Stimulated activated CD8-positive, alpha-beta memory T cell treated with anti-CD3 and anti-CD28 coated beads, Interleukin-12 subunit alpha, Interleukin-12 subunit beta, amount 100 ng/mL, for 24 hours (primary cell): ENCODE measurements around the gene UTY.
"Not testable (repeated sequence)": the region's sequence is repeated elsewhere in the genome, so short reads cannot be mapped to it uniquely, and the experiment has no call there.

ENCODE experiments used
- DNase-seq: peaks from one replicate; pipeline ENCODE4 v3.0.0-alpha.2; 2020; ENCODE audit errors: extremely low read depth

The UTY gene

DNA sequence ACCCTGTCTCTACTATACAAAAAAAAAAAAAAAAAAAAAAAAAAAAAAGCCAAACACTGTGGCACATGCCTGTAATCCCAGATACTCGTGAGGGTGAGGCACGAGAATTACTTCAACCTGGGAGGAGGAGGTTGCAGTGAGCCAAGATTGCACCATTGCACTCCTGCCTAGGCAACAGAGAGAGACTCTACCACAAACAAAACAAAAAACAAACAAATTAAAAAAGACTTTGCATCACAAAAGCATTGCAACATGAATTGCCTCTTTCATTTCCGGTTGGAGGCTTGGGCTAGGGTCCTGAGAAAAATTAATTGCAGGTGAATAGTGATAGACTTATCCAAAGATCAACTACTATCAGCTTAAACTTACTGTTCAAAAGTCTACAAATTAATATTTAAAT lies 180.4 kb downstream of the UTY start:
- DNase-seq, result no peak

DNA sequence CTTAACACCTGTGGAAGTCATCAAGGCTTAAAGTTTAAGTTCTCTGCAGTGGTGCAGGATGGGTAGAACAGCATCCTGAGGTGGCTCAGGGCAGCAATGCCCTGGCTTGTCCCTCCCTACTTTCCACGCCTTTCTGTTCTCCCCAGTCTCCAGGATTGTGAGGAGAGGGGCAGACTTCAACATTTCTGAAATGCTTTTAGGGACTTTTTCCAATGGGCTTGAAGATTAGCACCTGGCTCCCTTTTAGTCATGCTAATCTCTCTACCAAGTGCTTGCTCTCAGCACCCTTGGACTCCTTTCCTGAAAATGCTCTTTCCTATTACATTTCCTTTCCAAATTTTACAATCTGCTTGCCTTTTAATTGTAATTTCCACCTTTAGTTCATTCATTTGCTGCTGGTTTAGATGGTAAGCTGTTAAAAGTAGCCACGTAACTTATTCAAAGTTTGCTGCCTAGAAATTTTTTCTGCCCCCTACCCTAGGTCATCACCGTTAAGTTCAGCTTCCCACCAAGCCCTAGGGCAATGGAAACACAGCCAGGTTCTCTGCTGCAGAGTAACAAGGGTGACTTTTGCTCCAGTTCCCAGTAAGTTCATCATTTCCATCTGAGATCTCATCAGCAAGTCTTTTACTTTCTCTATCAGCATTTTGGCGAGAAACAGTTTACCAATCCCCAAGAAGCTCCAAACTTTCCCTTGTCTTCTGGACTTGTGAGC lies 183.5 kb downstream of the UTY start:
- no peak for DNase-seq

- DNase-seq, result no peak
These were observed 184.8 kb downstream of the UTY start for GRCh38 chrY:13295026-13295425.

DNA sequence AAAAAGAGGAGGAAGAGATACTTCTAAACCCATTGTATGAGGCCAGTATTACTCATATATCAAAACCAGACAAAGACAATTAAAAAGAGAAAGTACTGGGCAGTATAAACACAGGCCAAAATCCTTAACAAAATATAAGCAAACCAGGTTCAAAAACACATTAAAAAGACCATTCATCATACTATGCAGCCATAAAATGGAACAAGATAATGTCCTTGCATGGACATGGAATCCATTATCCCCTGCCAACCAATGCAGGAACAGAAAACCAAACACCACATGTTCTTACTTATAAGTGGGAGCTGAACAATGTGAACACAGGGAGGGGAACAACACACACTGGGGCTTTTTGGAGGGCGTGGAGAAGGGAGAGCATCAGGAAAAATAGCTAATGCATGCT lies 188.6 kb downstream of the UTY start:
- no peak for DNase-seq

- not testable (repeated sequence) for DNase-seq
These were observed 197.4 kb downstream of the UTY start for GRCh38 chrY:13282151-13283054.

DNA sequence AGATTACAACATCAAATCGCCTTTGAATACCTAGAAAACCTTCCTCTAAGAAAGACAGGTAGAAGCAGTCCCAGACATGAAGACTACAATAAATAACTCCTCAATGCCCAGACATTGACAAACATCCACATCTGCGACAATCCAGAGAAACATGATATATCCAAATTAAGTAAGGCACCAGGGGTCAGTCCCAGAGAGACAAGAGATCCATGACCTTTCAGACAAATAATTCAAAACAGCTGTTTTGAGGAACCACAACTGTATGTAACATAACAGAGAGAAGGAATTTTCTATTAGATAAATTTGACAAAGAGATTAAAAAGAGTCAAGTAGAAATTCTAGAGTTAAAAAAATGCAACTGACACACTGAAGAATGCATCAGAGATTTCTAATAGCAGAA lies 200.3 kb downstream of the UTY start:
- no peak for DNase-seq

- no peak for DNase-seq
These were observed 208.1 kb downstream of the UTY start for GRCh38 chrY:13271706-13272105.

DNA sequence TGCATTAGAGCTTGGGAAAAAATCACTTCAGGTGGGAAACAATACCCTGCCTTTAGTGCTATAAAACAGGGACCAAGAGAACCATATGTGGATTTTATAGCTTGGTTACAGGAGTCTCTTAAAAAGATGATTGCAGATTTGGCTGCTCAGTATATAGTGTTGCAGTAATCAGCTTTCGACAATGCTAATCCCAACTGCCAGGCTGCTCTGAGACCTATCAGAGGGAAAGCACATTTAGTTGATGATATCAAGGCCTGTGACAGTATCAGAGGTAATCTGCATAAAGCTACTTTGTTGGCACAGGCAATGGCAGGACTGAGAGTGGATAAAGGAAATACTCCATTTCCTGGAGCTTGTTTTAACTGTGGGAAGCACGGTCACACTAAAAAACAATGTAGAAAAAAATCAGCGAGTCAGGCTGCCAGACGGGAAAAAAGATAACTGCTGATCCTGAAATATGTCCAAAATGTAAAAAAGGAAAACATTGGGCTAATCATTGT lies 225.8 kb downstream of the UTY start:
- DNase-seq, result not testable (repeated sequence)

DNA sequence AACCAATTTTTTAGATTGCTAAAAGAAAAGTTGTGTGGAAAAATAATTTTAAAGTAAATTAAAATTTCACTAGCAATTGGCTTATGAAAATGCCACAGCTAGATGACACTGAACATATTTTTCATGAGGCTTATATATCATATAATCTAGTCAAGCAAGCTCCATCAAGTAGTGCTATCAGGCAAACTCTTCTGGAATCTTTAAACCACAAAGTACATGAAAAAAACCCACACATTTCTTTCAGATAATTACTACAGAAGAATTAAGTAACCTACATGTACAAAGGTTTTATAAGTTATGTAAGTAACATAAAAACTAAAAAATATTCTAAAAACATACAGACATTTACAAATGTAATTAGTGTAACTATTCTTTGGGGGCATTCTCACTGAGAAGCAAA lies 229.4 kb downstream of the UTY start:
- no peak for DNase-seq

GRCh38 chrY:13243716-13244115 lies 236.1 kb downstream of the UTY start:
- no peak for DNase-seq

GRCh38 chrY:13233901-13234300 lies 245.9 kb downstream of the UTY start:
- no peak for DNase-seq

DNA sequence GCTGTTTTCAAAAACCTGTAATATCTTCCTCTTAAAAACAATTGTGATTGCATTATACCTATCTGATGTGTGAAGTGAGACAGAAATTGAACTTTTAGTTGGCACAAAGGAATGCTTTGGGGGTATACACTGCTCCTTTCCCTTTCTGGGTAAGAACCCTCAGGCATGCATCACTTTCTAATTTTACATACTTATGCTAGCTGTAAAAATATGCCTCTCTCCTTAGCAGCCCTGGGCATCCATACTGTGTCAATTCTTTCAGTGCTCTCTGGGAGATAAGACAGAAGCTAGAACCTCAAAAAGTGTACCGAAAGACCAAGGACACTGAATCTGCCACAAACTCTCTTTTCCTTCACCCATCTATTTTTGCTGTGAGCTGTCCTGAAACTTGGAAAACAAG lies 246.7 kb downstream of the UTY start:
- no peak for DNase-seq

- DNase-seq, result no peak
These were observed 252.4 kb downstream of the UTY start for GRCh38 chrY:13227354-13227953.

DNA sequence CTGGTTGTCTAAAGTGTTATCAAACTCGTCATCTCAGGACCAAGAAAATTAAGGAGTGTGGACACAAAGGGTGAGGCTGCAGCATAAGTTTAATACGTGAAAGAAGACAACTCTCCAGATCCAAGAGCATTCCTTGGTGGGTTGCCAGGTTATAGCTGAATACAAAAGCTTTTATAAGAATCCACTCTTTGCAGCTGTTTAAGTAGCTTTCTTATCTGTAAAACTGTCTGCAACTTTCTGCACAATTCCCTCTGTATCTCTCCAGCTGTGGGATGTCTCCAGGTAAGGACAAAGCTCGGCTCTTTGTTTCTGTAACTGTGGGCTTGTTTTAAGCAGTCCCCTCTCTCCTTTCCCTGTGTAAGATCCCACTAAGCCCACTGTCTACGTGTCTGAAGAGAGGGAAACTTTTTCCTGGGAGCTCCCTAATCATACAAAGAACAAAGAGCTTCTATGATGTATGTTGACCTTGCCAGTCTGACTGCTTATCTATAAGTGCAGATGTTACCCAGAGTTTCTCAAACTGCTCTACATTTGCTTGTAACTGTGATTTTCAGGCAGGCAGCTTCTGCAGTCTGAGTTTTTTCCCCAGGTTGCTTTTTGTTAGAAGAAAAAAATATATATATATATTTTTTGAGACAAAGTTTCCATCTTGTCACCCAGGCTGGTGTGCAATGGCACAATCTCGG lies 268.7 kb downstream of the UTY start:
- no peak for DNase-seq

GRCh38 chrY:13205214-13205613 lies 274.6 kb downstream of the UTY start:
- no peak for DNase-seq
